Measurements from ENCODE around the gene PKD1L1. TPM values are rescaled to one million over a fixed set of nuclear protein-coding genes. Genes with fewer than 3 reads are reported as not detected.

Gene PKD1L1
- total and polyA plus RNA-seq, 8 donors, result 0.13 to 0.67 (median 0.34) TPM

- no peak overlapping the region for H3K27ac ChIP-seq
- H3K27me3 ChIP-seq, result no peaks in the 10 kb centered on the region
- TF ChIP-seq CTCF (IDR thresholded peaks at IDR 0.05), result no peak
- intact Hi-C loops (cut with DNase I), result no loop called here
- ATAC-seq (no peak), DNase-seq (no peak)
- no peaks in the 10 kb centered on the region for H3K9me3 ChIP-seq
- H3K36me3 ChIP-seq, result no peaks in the 10 kb centered on the region
- no peak overlapping the region for H3K4me3 ChIP-seq
- no peaks in the 10 kb centered on the region for H3K4me1 ChIP-seq
These were observed 69.6 kb downstream of the PKD1L1 start for GRCh38 chr7:47878662-47879061.

- no peaks in the 10 kb centered on the region for H3K27me3 ChIP-seq
These were observed 70.9 kb downstream of the PKD1L1 start for GRCh38 chr7:47877336-47877735.

GRCh38 chr7:47875998-47876744, 72.1 kb downstream of the PKD1L1 start:
- Histone ChIP-seq H3K36me3 (no peaks in the 10 kb centered on the region), H3K9me3 (no peaks in the 10 kb centered on the region), H3K4me1 (no peaks in the 10 kb centered on the region), H3K4me3 (no peak overlapping the region), H3K27ac (no peak overlapping the region), H3K27me3 (no peaks in the 10 kb centered on the region)
- TF ChIP-seq CTCF (IDR thresholded peaks at IDR 0.05), result no peak
- no peak for ATAC-seq
- intact Hi-C loops (cut with DNase I), result no loop called here
- no peak for DNase-seq

More at GRCh38 chr7:47877336-47877735, 70.9 kb downstream of the PKD1L1 start:
- TF ChIP-seq CTCF (IDR thresholded peaks at IDR 0.05), result no peak
- Histone ChIP-seq H3K27ac (no peak overlapping the region), H3K4me1 (no peaks in the 10 kb centered on the region), H3K36me3 (no peaks in the 10 kb centered on the region), H3K4me3 (no peak overlapping the region), H3K9me3 (no peaks in the 10 kb centered on the region)
- DNase-seq, result no peak
- intact Hi-C loops (cut with DNase I), result no loop called here
- no peak for ATAC-seq

GRCh38 chr7:47875406-47875805, 72.9 kb downstream of the PKD1L1 start:
- Histone ChIP-seq H3K9me3 (no peaks in the 10 kb centered on the region), H3K27me3 (no peaks in the 10 kb centered on the region), H3K4me1 (no peaks in the 10 kb centered on the region), H3K36me3 (no peaks in the 10 kb centered on the region), H3K4me3 (no peak overlapping the region), H3K27ac (no peak overlapping the region)
- intact Hi-C loops (cut with DNase I), result no loop called here
- DNase-seq, result no peak
- TF ChIP-seq CTCF (IDR thresholded peaks at IDR 0.05), result no peak
- no peak for ATAC-seq

GRCh38 chr7:47873762-47874161, 74.5 kb downstream of the PKD1L1 start:
- Histone ChIP-seq H3K27ac (no peak overlapping the region), H3K36me3 (no peaks in the 10 kb centered on the region), H3K4me1 (no peaks in the 10 kb centered on the region), H3K27me3 (no peaks in the 10 kb centered on the region), H3K9me3 (no peaks in the 10 kb centered on the region), H3K4me3 (no peak overlapping the region)
- TF ChIP-seq CTCF (IDR thresholded peaks at IDR 0.05), result no peak
- ATAC-seq, result no peak
- intact Hi-C loops (cut with DNase I), result no loop called here
- no peak for DNase-seq
